Loucy (cell line): ENCODE measurements around the gene CASZ1.

Experiments used
- H2AFZ ChIP-seq: fragments of 200-600 bp; sonication (generic); 2 replicates; pipeline ENCODE4 v1.6.0; 2016; ENCODE audit warnings: antibody characterized with exemption, mild to moderate bottlenecking, low read length, moderate library complexity
- H3F3A ChIP-seq: fragments of 200-600 bp; 2 replicates; pipeline ENCODE4 v1.6.0; 2016; ENCODE audit warnings: antibody characterized with exemption, low read depth, mild to moderate bottlenecking
- H3K27me3 ChIP-seq: fragments of 200-600 bp; sonication (generic); 2 replicates; pipeline ENCODE4 v1.6.1; 2014; ENCODE audit warnings: low read length, mild to moderate bottlenecking; ENCODE audit not compliant: insufficient read depth, poor library complexity, severe bottlenecking
- H3K36me3 ChIP-seq: fragments of 200-600 bp; sonication (generic); 2 replicates; pipeline ENCODE4 v1.6.1; 2016; ENCODE audit warnings: low read length; ENCODE audit not compliant: insufficient read depth
- H3K4me1 ChIP-seq: fragments of 200-600 bp; sonication (generic); 2 replicates; pipeline ENCODE4 v1.5.1; 2014; ENCODE audit warnings: low read length, mild to moderate bottlenecking; ENCODE audit not compliant: insufficient read depth, poor library complexity, severe bottlenecking
- H3K4me2 ChIP-seq: fragments of 200-600 bp; sonication (generic); 2 replicates; pipeline ENCODE4 v1.6.0; 2014; ENCODE audit warnings: antibody characterized with exemption, low read length, low read depth, mild to moderate bottlenecking; ENCODE audit not compliant: poor library complexity, severe bottlenecking
- H3K4me3 ChIP-seq: fragments of 200-600 bp; sonication (generic); 2 replicates; pipeline ENCODE4 v1.5.1; 2014; ENCODE audit warnings: low read length, mild to moderate bottlenecking, mixed read lengths; ENCODE audit not compliant: poor library complexity, severe bottlenecking
- H3K79me2 ChIP-seq: fragments of 200-600 bp; sonication (generic); 2 replicates; pipeline ENCODE4 v1.6.1; 2014; ENCODE audit warnings: low read length; ENCODE audit not compliant: insufficient read depth
- H3K9ac ChIP-seq: fragments of 200-600 bp; sonication (generic); 2 replicates; pipeline ENCODE4 v1.6.0; 2014; ENCODE audit warnings: mild to moderate bottlenecking, low read depth, low read length, moderate library complexity; ENCODE audit not compliant: poor library complexity, severe bottlenecking
- H3K9me2 ChIP-seq: fragments of 200-600 bp; sonication (generic); replicated peaks from 2 replicates; pipeline ENCODE4 v1.6.1; 2016; ENCODE audit warnings: low read depth, low read length, mixed read lengths
- H3K9me3 ChIP-seq: fragments of 200-600 bp; sonication (generic); 2 replicates; pipeline ENCODE4 v1.6.1; 2014; ENCODE audit warnings: mild to moderate bottlenecking, antibody characterized with exemption, low read length, low read depth; ENCODE audit not compliant: insufficient read depth
- H4K20me1 ChIP-seq: fragments of 200-600 bp; sonication (generic); 2 replicates; pipeline ENCODE4 v1.6.0; 2014; ENCODE audit warnings: antibody characterized with exemption, low read length, mild to moderate bottlenecking; ENCODE audit not compliant: insufficient read depth, poor library complexity, severe bottlenecking
- EZH2phosphoT487 ChIP-seq: fragments of 200-600 bp; IDR thresholded peaks from 2 replicates; pipeline ENCODE4 v1.6.1; 2018; ENCODE audit warnings: antibody characterized with exemption, mild to moderate bottlenecking, moderate library complexity, borderline replicate concordance
- TF ChIP-seq, protein P1 (sequence below): fragments of 200-600 bp; sonication (generic); conservative IDR thresholded peaks from 2 replicates; pipeline ENCODE4 v1.5.1; 2014; ENCODE audit warnings: mild to moderate bottlenecking, antibody characterized with exemption, low read length

Gene CASZ1

DNA sequence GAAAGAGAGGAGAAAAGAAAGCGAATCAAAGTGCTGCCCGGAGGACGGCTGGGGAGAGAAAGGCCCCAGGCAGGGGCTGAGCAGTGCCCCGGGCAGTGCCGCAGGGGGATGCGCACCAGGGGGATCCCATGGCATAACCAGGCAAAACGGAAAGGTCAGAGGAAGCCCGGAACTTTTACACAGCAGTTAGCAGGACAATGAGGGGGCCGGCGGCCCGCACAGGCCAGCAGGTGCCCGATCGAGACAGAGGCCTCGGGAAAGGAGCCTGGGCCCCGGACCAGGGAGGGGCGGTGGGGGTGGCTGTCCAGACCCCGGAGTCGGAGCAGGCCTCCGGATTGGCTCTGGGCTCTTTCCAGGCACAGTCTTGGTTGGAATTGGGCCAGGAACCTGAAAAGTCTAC lies 86.8 kb downstream of the CASZ1 start:
- TF ChIP-seq, protein P1, sequence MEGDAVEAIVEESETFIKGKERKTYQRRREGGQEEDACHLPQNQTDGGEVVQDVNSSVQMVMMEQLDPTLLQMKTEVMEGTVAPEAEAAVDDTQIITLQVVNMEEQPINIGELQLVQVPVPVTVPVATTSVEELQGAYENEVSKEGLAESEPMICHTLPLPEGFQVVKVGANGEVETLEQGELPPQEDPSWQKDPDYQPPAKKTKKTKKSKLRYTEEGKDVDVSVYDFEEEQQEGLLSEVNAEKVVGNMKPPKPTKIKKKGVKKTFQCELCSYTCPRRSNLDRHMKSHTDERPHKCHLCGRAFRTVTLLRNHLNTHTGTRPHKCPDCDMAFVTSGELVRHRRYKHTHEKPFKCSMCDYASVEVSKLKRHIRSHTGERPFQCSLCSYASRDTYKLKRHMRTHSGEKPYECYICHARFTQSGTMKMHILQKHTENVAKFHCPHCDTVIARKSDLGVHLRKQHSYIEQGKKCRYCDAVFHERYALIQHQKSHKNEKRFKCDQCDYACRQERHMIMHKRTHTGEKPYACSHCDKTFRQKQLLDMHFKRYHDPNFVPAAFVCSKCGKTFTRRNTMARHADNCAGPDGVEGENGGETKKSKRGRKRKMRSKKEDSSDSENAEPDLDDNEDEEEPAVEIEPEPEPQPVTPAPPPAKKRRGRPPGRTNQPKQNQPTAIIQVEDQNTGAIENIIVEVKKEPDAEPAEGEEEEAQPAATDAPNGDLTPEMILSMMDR = no peak
- TF ChIP-seq EZH2phosphoT487 = no peak
- no peaks in the 10 kb centered on the region for H3K9me3 ChIP-seq
- H3K27me3 ChIP-seq = no peaks in the 10 kb centered on the region
- no peaks in the 10 kb centered on the region for H4K20me1 ChIP-seq
- no peak overlapping the region for H2AFZ ChIP-seq
- no peaks in the 10 kb centered on the region for H3K4me1 ChIP-seq
- H3F3A ChIP-seq = no peaks in the 10 kb centered on the region
- H3K4me3 ChIP-seq = no peak overlapping the region
- no peak overlapping the region for H3K9ac ChIP-seq
- H3K36me3 ChIP-seq = no peaks in the 10 kb centered on the region
- no peaks in the 10 kb centered on the region for H3K79me2 ChIP-seq
- no peaks in the 10 kb centered on the region for H3K9me2 ChIP-seq
- H3K4me2 ChIP-seq = no peak overlapping the region

DNA sequence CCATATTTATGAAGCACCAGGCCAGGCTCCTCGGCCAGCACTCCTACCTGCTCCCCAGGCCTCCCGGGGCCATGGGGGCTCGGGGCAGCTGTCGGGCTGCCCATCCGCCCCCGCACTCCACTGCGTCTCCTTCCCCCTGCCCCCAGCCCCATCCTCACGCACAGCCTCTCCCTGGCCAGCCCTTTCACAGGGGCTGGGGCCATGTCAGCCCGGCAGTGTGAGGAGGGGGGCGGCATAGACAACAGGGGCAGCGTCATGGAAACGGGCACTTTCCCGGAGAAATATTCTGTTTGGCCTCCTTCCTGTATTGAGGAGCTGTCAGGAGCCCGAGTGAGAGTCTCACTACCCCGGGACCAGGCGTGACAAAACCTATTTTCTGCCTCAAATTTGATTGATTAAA lies 87.3 kb downstream of the CASZ1 start:
- H3K9me2 ChIP-seq = no peaks in the 10 kb centered on the region
- H3K9ac ChIP-seq = no peak overlapping the region
- no peaks in the 10 kb centered on the region for H3K79me2 ChIP-seq
- H3K4me3 ChIP-seq = no peak overlapping the region
- TF ChIP-seq, protein P1 = no peak
- no peak for TF ChIP-seq EZH2phosphoT487
- no peak overlapping the region for H3K4me2 ChIP-seq
- no peaks in the 10 kb centered on the region for H3K36me3 ChIP-seq
- no peaks in the 10 kb centered on the region for H3K4me1 ChIP-seq
- H3K27me3 ChIP-seq = no peaks in the 10 kb centered on the region
- no peaks in the 10 kb centered on the region for H3F3A ChIP-seq
- no peaks in the 10 kb centered on the region for H3K9me3 ChIP-seq
- no peak overlapping the region for H2AFZ ChIP-seq
- no peaks in the 10 kb centered on the region for H4K20me1 ChIP-seq

DNA sequence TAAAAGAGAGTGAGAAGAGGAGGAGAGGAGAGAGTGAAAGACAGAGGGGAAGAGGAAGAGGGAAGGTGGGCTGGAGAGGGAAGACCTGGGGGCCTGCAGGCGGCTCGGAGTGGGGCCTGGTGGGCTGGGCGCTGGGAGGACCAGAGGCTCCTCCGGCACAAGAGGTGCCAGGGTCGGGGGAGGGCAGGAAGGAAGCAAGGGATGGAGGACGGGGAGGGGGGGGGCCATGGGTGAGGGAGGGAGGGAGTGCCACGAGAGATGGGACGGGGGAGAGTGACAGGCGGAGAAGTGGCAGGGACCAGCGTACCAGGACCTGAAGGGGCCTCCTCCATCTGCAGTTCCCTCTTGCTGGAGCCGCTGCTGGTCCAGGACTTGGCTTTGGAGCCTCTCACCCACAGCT lies 87.7 kb downstream of the CASZ1 start:
- Histone ChIP-seq H3K36me3 (no peaks in the 10 kb centered on the region), H3K79me2 (no peaks in the 10 kb centered on the region), H2AFZ (no peak overlapping the region), H3K9me3 (no peaks in the 10 kb centered on the region), H3K4me3 (no peak overlapping the region), H3K4me1 (no peaks in the 10 kb centered on the region), H3K4me2 (no peak overlapping the region), H3K27me3 (no peaks in the 10 kb centered on the region), H3K9ac (no peak overlapping the region), H3F3A (no peaks in the 10 kb centered on the region), H3K9me2 (no peaks in the 10 kb centered on the region), H4K20me1 (no peaks in the 10 kb centered on the region)
- no peak for TF ChIP-seq EZH2phosphoT487
- TF ChIP-seq, protein P1 = no peak
